HepG2 (cell line): Measurements from ENCODE around the gene CEP63. TPM values are rescaled to one million over a fixed set of nuclear protein-coding genes. Genes with fewer than 3 reads are reported as not detected.

Experiments
- ARID2 ChIP-seq: sonication (generic); formaldehyde crosslinking; IDR thresholded peaks from 2 replicates; pipeline ENCODE4 v1.8.1; 2022; ENCODE audit warnings: mild to moderate bottlenecking, missing genetic modification reagents, borderline replicate concordance
- ARNT ChIP-seq: fragments of 450-650 bp; IDR thresholded peaks from 2 replicates; pipeline ENCODE4 v1.6.1; 2017
- FOXC1 ChIP-seq: sonication (generic); formaldehyde crosslinking; IDR thresholded peaks from 2 replicates; pipeline ENCODE4 v1.8.0; 2022; ENCODE audit warnings: mild to moderate bottlenecking, missing genetic modification reagents, borderline replicate concordance
- HHEX ChIP-seq: IDR thresholded peaks from 2 replicates; pipeline ENCODE4 v1.6.1; 2016; ENCODE audit warnings: control low read depth
- KLF9 ChIP-seq: IDR thresholded peaks from 2 replicates; pipeline ENCODE4 v1.6.1; 2016; ENCODE audit warnings: low read depth
- MYNN ChIP-seq: sonication (generic); formaldehyde crosslinking; IDR thresholded peaks from 2 replicates; pipeline ENCODE4 v1.4.0; 2020; ENCODE audit warnings: mild to moderate bottlenecking, low read depth, missing genetic modification reagents
- NFIC ChIP-seq: IDR thresholded peaks from 2 replicates; pipeline ENCODE4 v1.6.1; 2012; ENCODE audit warnings: mild to moderate bottlenecking, low read length, inconsistent platforms
- PAX8 ChIP-seq: sonication (generic); formaldehyde crosslinking; IDR thresholded peaks from 2 replicates; pipeline ENCODE4 v1.8.0; 2022; ENCODE audit warnings: mild to moderate bottlenecking, missing genetic modification reagents, borderline replicate concordance
- RFX5 ChIP-seq: IDR thresholded peaks from 2 replicates; pipeline ENCODE4 v1.6.1; 2011; ENCODE audit warnings: low read depth, low read length, improper control_type of control experiment
- SNRNP70 ChIP-seq: fragments of 200-400 bp; formaldehyde crosslinking; IDR thresholded peaks from 2 replicates; pipeline ENCODE4 v1.6.1; 2017; ENCODE audit warnings: mild to moderate bottlenecking, low read depth, low read length, moderate library complexity
- STAT5B ChIP-seq: sonication (generic); formaldehyde crosslinking; IDR thresholded peaks from 2 replicates; pipeline ENCODE4 v1.4.0; 2020; ENCODE audit warnings: missing genetic modification reagents
- TAF1 ChIP-seq: sonication (generic); formaldehyde crosslinking; IDR thresholded peaks from 2 replicates; pipeline ENCODE4 v1.4.0; 2020; ENCODE audit warnings: missing genetic modification reagents
- TP53 ChIP-seq: sonication (generic); formaldehyde crosslinking; conservative IDR thresholded peaks from 2 replicates; pipeline ENCODE4 v1.4.0; 2020; ENCODE audit warnings: missing genetic modification reagents
- ZNF124 ChIP-seq: sonication (generic); formaldehyde crosslinking; IDR thresholded peaks from 2 replicates; pipeline ENCODE4 v1.4.0; 2020; ENCODE audit warnings: missing genetic modification reagents
- ZNF496 ChIP-seq: sonication (generic); formaldehyde crosslinking; IDR thresholded peaks from 2 replicates; pipeline ENCODE4 v1.8.1; 2023; ENCODE audit warnings: mild to moderate bottlenecking, moderate library complexity, missing genetic modification reagents; ENCODE audit not compliant: insufficient replicate concordance
- ZNF550 ChIP-seq: sonication (generic); formaldehyde crosslinking; IDR thresholded peaks from 2 replicates; pipeline ENCODE4 v1.4.0; 2020; ENCODE audit warnings: mild to moderate bottlenecking, missing genetic modification reagents, borderline replicate concordance
- ZNF629 ChIP-seq: sonication (generic); formaldehyde crosslinking; conservative IDR thresholded peaks from 2 replicates; pipeline ENCODE4 v1.5.0; 2020; ENCODE audit warnings: missing genetic modification reagents
- ZNF788 ChIP-seq: sonication (generic); formaldehyde crosslinking; IDR thresholded peaks from 2 replicates; pipeline ENCODE4 v1.5.0; 2020; ENCODE audit warnings: mild to moderate bottlenecking, missing genetic modification reagents, borderline replicate concordance
- polyA plus RNA-seq, 8 experiments: library from polyadenylated mRNA; depleted of rRNA in 3 of 8; stranded (reverse) in 7 of 8; unstranded in 1 of 8; fragments of >200 nt; fragmentation: Illumina TruSeq in 4 of 8; extraction: Trizol in 4 of 8; gene quantifications; 2 replicates each; pipeline versions ENCODE4 v1.2.1 to v1.2.3, GENCODE V29; 2011 to 2016; ENCODE audit warnings: low read depth in 4 of 8, missing spikeins in 1 of 8, mixed read lengths in 1 of 8; ENCODE audit not compliant: insufficient read depth in 1 of 8
- total RNA-seq, 5 experiments: library from RNA; depleted of rRNA; stranded (reverse); fragments of >200 nt; fragmentation: Illumina TruSeq; extraction: Trizol; gene quantifications; 2 replicates each; pipeline ENCODE4 v1.2.3, GENCODE V29; 2016; ENCODE audit warnings: low read depth in 1 of 5
- TF ChIP-seq, protein P1 (sequence below): sonication (generic); formaldehyde crosslinking; IDR thresholded peaks from 2 replicates; pipeline ENCODE4 v1.4.0; 2020; ENCODE audit warnings: mild to moderate bottlenecking, missing genetic modification reagents
- TF ChIP-seq, protein P2 (sequence below): sonication (generic); formaldehyde crosslinking; conservative IDR thresholded peaks from 2 replicates; pipeline ENCODE4 v1.4.0; 2020; ENCODE audit warnings: missing genetic modification reagents
- TF ChIP-seq, protein P3 (sequence below): sonication (generic); formaldehyde crosslinking; IDR thresholded peaks from 2 replicates; pipeline ENCODE4 v1.4.0; 2020; ENCODE audit warnings: missing genetic modification reagents, borderline replicate concordance

CEP63 gene
- total and polyA plus RNA-seq, 2 of the 13 experiments (the other 11 are each of a cell fraction or from before 2014, with no cell fraction given): 7.2 to 18.4 TPM

DNA sequence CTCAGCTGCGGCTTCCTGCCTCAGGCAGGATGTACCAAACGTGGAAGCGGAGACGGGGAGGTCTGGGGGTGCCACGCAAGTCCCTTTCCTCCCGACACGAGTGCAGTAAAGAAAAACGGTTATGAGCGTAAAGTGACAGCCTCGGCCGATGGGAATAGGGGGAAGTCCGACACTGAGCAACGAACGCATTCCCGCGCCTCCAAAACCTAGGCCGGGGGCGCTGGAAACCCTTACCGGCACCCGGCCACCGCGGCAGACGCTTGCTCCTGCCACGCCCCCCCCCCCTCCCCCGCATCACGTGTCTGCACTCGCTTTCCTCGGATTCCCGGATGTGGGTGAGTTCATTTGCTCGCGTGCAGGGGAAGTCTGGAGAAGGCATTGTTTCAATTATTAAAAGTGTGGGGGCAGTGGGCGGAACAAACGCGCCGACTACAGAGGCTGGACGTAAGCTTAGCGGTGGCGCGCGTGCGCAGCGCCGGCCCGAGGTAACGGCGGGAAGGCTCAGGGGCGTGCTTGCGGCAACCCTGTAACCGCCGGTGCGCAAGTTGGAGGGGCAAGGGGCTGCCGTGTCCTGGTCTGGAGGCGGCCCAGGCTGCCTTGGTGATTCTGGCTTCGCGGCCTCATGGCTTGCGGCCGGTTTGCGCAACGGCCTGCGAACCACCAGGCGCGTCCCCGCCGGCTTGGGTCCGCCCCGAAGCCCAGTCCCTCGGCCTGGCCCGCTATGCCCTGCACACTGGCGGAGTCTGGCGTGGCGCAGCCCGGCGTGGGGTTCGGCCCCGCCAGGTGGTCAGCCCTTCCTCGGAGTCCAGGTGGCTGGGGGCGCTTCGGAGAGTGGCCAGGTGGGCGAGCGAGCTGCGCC, at the start of gene CEP63, which contains the start of gene ANAPC13 (continued):
- TF ChIP-seq, protein P1, sequence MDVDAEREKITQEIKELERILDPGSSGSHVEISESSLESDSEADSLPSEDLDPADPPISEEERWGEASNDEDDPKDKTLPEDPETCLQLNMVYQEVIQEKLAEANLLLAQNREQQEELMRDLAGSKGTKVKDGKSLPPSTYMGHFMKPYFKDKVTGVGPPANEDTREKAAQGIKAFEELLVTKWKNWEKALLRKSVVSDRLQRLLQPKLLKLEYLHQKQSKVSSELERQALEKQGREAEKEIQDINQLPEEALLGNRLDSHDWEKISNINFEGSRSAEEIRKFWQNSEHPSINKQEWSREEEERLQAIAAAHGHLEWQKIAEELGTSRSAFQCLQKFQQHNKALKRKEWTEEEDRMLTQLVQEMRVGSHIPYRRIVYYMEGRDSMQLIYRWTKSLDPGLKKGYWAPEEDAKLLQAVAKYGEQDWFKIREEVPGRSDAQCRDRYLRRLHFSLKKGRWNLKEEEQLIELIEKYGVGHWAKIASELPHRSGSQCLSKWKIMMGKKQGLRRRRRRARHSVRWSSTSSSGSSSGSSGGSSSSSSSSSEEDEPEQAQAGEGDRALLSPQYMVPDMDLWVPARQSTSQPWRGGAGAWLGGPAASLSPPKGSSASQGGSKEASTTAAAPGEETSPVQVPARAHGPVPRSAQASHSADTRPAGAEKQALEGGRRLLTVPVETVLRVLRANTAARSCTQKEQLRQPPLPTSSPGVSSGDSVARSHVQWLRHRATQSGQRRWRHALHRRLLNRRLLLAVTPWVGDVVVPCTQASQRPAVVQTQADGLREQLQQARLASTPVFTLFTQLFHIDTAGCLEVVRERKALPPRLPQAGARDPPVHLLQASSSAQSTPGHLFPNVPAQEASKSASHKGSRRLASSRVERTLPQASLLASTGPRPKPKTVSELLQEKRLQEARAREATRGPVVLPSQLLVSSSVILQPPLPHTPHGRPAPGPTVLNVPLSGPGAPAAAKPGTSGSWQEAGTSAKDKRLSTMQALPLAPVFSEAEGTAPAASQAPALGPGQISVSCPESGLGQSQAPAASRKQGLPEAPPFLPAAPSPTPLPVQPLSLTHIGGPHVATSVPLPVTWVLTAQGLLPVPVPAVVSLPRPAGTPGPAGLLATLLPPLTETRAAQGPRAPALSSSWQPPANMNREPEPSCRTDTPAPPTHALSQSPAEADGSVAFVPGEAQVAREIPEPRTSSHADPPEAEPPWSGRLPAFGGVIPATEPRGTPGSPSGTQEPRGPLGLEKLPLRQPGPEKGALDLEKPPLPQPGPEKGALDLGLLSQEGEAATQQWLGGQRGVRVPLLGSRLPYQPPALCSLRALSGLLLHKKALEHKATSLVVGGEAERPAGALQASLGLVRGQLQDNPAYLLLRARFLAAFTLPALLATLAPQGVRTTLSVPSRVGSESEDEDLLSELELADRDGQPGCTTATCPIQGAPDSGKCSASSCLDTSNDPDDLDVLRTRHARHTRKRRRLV (CRISPR knock-in tag): 0 out of 2 replicates have a peak, but pooled peaks have one; percentile 81
- TF ChIP-seq, protein P2, sequence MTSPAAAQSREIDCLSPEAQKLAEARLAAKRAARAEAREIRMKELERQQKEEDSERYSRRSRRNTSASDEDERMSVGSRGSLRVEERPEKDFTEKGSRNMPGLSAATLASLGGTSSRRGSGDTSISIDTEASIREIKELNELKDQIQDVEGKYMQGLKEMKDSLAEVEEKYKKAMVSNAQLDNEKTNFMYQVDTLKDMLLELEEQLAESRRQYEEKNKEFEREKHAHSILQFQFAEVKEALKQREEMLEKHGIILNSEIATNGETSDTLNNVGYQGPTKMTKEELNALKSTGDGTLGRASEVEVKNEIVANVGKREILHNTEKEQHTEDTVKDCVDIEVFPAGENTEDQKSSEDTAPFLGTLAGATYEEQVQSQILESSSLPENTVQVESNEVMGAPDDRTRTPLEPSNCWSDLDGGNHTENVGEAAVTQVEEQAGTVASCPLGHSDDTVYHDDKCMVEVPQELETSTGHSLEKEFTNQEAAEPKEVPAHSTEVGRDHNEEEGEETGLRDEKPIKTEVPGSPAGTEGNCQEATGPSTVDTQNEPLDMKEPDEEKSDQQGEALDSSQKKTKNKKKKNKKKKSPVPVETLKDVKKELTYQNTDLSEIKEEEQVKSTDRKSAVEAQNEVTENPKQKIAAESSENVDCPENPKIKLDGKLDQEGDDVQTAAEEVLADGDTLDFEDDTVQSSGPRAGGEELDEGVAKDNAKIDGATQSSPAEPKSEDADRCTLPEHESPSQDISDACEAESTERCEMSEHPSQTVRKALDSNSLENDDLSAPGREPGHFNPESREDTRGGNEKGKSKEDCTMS (CRISPR knock-in tag): no peak
- TF ChIP-seq, protein P3, sequence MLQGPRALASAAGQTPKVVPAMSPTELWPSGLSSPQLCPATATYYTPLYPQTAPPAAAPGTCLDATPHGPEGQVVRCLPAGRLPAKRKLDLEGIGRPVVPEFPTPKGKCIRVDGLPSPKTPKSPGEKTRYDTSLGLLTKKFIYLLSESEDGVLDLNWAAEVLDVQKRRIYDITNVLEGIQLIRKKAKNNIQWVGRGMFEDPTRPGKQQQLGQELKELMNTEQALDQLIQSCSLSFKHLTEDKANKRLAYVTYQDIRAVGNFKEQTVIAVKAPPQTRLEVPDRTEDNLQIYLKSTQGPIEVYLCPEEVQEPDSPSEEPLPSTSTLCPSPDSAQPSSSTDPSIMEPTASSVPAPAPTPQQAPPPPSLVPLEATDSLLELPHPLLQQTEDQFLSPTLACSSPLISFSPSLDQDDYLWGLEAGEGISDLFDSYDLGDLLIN (CRISPR knock-in tag): 0 out of 2 replicates have a peak, but pooled peaks have one; percentile 50
- no peak for TF ChIP-seq ZNF496 (CRISPR knock-in tag)
- TF ChIP-seq FOXC1: peak; percentile 69; the same call in 1 of the 2 replicates
- no peak for TF ChIP-seq ZNF629 (CRISPR knock-in tag)
- TF ChIP-seq TAF1 (CRISPR knock-in tag): peak; percentile 85
- 0 out of 2 replicates have a peak, but pooled peaks have one; percentile 77 for TF ChIP-seq PAX8 (CRISPR knock-in tag)
- TF ChIP-seq SNRNP70: no peak
- no peak for TF ChIP-seq MYNN (CRISPR knock-in tag)
- no peak for TF ChIP-seq ARID2 (CRISPR knock-in tag)
- no peak for TF ChIP-seq ZNF550
- no peak for TF ChIP-seq HHEX (CRISPR knock-in tag)
- TF ChIP-seq ZNF124 (CRISPR knock-in tag): no peak
- TF ChIP-seq ZNF788: peak; percentile 82
- peak; percentile 1; the same call in 1 of the 2 replicates for TF ChIP-seq TP53
- no peak for TF ChIP-seq ARNT
- peak; percentile 58; the same call in 1 of the 2 replicates for TF ChIP-seq STAT5B (CRISPR knock-in tag)
- no peak for TF ChIP-seq NFIC
- TF ChIP-seq KLF9 (CRISPR knock-in tag): no peak
- TF ChIP-seq RFX5: no peak
